Adrenal gland (tissue), 12 donors: ENCODE results near the gene IMPACT. TPM values are rescaled to one million over a fixed set of nuclear protein-coding genes. Genes with fewer than 3 reads are reported as not detected.

Experiments
- DNase-seq, 7 donors: peaks; one replicate each; pipeline ENCODE4 v3.0.0-alpha.2; 2019 to 2020
- H3K27ac ChIP-seq, 5 donors: fragments of 200-600 bp; sonication (generic) in 4 of 5; 1 replicate in 3 of 5; 2 replicates in 2 of 5; pipeline versions ENCODE4 v1.5.1 to v1.8.0; 2016 to 2020; ENCODE audit warnings: mild to moderate bottlenecking in 1 of 5
- H3K27me3 ChIP-seq: fragments of 200-600 bp; 2 replicates; pipeline ENCODE4 v1.8.0; 2021
- H3K36me3 ChIP-seq, 2 donors: fragments of 200-600 bp; replicated peaks in 1 of 2; 1 replicate in 1 of 2; 2 replicates in 1 of 2; pipeline versions ENCODE4 v1.5.1 to v1.8.0; 2018 to 2022
- H3K4me1 ChIP-seq, 2 donors: fragments of 200-600 bp; replicated peaks in 1 of 2; 1 replicate in 1 of 2; 2 replicates in 1 of 2; pipeline versions ENCODE4 v1.5.1 to v1.8.0; 2018 to 2021
- H3K4me3 ChIP-seq, 4 donors: fragments of 200-600 bp; sonication (generic) in 3 of 4; one replicate each; pipeline ENCODE4 v1.5.1; 2016 to 2018
- H3K9me3 ChIP-seq, 3 donors: fragments of 200-600 bp; sonication (generic) in 1 of 3; replicated peaks in 1 of 3; 1 replicate in 2 of 3; 2 replicates in 1 of 3; pipeline versions ENCODE4 v1.5.1 to v1.8.0; 2016 to 2021
- POLR2A ChIP-seq, 2 donors: fragments of 450-650 bp; IDR thresholded peaks; one replicate each; pipeline ENCODE4 v1.6.1; 2017; ENCODE audit warnings: antibody characterized with exemption in 2 of 2, mild to moderate bottlenecking in 2 of 2, moderate library complexity in 1 of 2
- WGBS, 4 donors: extraction: QIAGEN DNeasy Blood & Tissue Kit in 2 of 4; methylation state at CpG; one replicate each; pipeline versions ENCODE4 v1.1.5 to v1.1.7; 2013 to 2017; 5-methylcytosine and 5-hydroxymethylcytosine counted together
- intact Hi-C, 2 donors: fragments of 100-400 bp; cut with DNase I; formaldehyde crosslinking; loops; one replicate each; pipeline versions ENCODE4 v1.14.1 to v1.15.0; 2022 to 2023
- polyA plus RNA-seq, 3 donors: library from polyadenylated mRNA; stranded (reverse); fragments of 200-250 nt in 2 of 3; fragments of 350-450 nt in 1 of 3; fragmentation: Illumina TruSeq in 1 of 3; extraction: RNeasy Lipid Tissue Mini Kit (QIAGEN cat#74804) in 1 of 3; gene quantifications; one replicate each; pipeline ENCODE4 v1.2.3, GENCODE V29; 2013 to 2014
- total RNA-seq, 9 donors: library from RNA; depleted of rRNA in 4 of 9; stranded (reverse); fragments of >200 nt in 4 of 9; fragments of 120-200 nt in 1 of 9; fragmentation: NEBNext Ultra II Directional in 1 of 9; extraction: Animal tissue kit (Norgen Biotek cat#: 25700) in 1 of 9; gene quantifications; one replicate each; pipeline versions ENCODE4 v1.1.0 to v1.2.4, GENCODE V29; 2013 to 2023
- TF ChIP-seq, protein P1 (sequence below), 6 experiments: fragments of 450-650 bp in 4 of 6; fragments of 200-600 bp in 2 of 6; sonication (generic) in 1 of 6; IDR thresholded peaks; 1 replicate in 5 of 6; 2 replicates in 1 of 6; pipeline versions ENCODE4 v1.5.1 to v1.8.0; 2016 to 2021; ENCODE audit warnings: antibody characterized with exemption in 6 of 6, mild to moderate bottlenecking in 2 of 6, moderate library complexity in 1 of 6
- donor health status: healthy with polysubstance abuse.
- donor health status: Bipolar disorder and iron deficiency.
- donor health status: DM: yes; HTN: yes; CAD: no.
- donor health status: DM: no; HTN: no; CAD: no.
- donor health status: DM: no; HTN: no; CAD: no.
- donor health status: DM: yes; HTN: yes; CAD: no.

IMPACT gene
- total and polyA plus RNA-seq, 12 donors, result 16.2 to 60.5 (median 44.7) TPM

DNA sequence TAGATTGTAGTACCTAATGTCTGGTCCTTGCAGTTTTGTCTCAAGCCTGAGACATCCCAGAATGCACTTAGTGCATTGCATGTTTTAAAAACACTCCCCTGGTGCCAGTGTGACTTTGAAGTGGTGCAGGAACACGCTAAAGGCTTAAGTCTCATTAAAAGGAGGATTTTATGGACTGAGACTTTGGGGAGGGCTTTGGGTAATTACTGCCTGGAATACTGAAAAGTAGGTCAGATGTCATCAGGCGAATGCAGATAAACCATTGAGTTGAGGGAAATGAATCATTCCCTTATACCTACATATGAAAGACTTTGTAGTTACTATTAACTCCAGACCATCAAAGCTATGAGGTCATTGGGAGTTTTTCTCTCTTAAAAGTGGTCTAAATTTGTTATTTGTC is 25.9 kb upstream of the IMPACT start:
- 67 to 79% (median 72%) methylated on average over 2 of the region's 2 CpGs for WGBS, 4 donors
- H3K4me1 ChIP-seq, result peaks cover 4 to 10% of the 10 kb centered on the region in 2 donors
- H3K36me3 ChIP-seq, result no peaks in the 10 kb centered on the region
- no peaks in the 10 kb centered on the region for H3K9me3 ChIP-seq
- no peaks in the 10 kb centered on the region for H3K27me3 ChIP-seq
- H3K4me3 ChIP-seq, result no peak overlapping the region
- intact Hi-C loops, result no loop called here
- TF ChIP-seq POLR2A (IDR thresholded peaks at IDR 0.05), result no peak
- TF ChIP-seq, protein P1, sequence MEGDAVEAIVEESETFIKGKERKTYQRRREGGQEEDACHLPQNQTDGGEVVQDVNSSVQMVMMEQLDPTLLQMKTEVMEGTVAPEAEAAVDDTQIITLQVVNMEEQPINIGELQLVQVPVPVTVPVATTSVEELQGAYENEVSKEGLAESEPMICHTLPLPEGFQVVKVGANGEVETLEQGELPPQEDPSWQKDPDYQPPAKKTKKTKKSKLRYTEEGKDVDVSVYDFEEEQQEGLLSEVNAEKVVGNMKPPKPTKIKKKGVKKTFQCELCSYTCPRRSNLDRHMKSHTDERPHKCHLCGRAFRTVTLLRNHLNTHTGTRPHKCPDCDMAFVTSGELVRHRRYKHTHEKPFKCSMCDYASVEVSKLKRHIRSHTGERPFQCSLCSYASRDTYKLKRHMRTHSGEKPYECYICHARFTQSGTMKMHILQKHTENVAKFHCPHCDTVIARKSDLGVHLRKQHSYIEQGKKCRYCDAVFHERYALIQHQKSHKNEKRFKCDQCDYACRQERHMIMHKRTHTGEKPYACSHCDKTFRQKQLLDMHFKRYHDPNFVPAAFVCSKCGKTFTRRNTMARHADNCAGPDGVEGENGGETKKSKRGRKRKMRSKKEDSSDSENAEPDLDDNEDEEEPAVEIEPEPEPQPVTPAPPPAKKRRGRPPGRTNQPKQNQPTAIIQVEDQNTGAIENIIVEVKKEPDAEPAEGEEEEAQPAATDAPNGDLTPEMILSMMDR (IDR thresholded peaks at IDR 0.05), result no peak
- no peak for DNase-seq
- no peak overlapping the region for H3K27ac ChIP-seq

DNA sequence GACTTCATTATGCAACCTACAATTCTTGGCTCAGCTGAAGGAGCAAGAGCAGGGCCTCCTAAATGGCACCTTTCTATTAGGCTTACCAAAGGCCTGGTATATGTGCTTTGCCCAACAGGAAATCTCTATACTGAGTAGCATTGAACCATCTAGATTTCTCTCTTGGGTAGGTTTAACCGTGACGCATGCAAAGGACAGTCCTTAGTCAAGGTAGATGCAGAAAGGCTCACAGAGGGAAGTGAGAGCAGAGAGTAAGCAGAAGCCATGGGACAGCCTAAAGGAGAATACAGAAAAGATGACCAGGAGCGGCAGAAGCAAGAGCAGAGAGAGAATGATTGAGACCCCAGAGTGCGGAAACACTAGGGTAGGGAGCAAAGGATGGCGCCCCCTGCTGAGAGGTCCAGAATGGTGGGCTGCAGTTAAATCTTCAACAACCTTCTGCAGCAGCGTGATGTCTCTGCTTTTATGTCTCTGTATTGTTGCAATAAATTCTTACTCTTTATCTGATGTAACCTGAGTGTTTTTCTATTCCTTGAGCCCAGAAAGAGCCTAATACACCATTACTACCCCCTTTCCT is 24.2 kb upstream of the IMPACT start:
- H3K27ac ChIP-seq, result no peak overlapping the region
- H3K9me3 ChIP-seq, result no peaks in the 10 kb centered on the region
- DNase-seq, result no peak
- TF ChIP-seq POLR2A (IDR thresholded peaks at IDR 0.05), result no peak
- TF ChIP-seq, protein P1 (IDR thresholded peaks at IDR 0.05), result peak in 1 of 6 experiments; percentile 13
- WGBS, 4 donors, result 77 to 80% (median 79%) methylated on average over 6 of the region's 6 CpGs
- peaks cover 0 to 4% of the 10 kb centered on the region in 2 donors for H3K4me1 ChIP-seq
- H3K36me3 ChIP-seq, result no peaks in the 10 kb centered on the region
- no peak overlapping the region for H3K4me3 ChIP-seq
- no peaks in the 10 kb centered on the region for H3K27me3 ChIP-seq
- intact Hi-C loops, result no loop called here

DNA sequence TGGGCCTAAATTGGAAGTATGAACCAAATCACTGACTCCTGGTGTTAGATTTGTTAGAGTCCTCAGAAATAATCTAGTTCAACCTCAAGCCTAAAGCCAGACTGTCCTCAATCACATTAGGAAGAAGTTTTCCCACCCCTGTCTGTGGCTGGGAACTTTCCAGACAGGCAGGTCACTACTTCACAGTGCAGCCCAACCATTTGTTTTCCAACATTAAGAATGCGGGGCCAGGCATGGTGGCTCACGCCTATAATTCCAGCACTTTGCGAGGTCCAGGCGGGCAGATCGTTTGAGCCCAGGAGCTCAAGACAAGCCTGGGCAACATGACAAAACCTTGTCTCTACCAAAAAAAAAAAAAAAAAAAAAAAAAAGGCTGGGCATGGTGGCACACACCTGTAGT is 23.4 kb upstream of the IMPACT start:
- no peak for DNase-seq
- no peak for TF ChIP-seq POLR2A (IDR thresholded peaks at IDR 0.05)
- TF ChIP-seq, protein P1 (IDR thresholded peaks at IDR 0.05), result no peak
- Histone ChIP-seq H3K4me3 (no peak overlapping the region), H3K9me3 (no peaks in the 10 kb centered on the region), H3K4me1 (peaks cover 0 to 3% of the 10 kb centered on the region in 2 donors), H3K27me3 (no peaks in the 10 kb centered on the region), H3K36me3 (no peaks in the 10 kb centered on the region), H3K27ac (no peak overlapping the region)
- intact Hi-C loops, result no loop called here
- 73 to 91% (median 81%) methylated on average over 5 of the region's 5 CpGs for WGBS, 4 donors

DNA sequence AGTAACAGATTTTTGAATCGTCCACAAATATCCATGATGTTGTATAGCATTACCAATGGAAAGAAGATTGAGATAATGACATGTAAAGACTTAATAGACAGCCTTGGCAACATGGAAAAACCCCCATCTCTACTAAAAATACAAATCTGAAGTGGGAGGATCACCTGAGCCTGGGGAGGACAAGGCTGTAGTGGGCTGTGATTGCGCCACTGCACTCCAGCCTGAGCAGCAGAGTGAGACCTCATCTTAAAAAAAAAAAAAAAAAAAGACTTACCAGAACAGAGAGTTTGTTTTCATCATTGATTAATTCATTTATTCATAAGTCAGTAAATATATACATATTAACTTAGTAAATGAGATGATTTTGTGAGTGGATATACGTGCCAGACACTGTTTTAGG is 21.9 kb upstream of the IMPACT start:
- H3K9me3 ChIP-seq, result no peaks in the 10 kb centered on the region
- 72 to 83% (median 80%) methylated on average over 3 of the region's 3 CpGs for WGBS, 4 donors
- no peak overlapping the region for H3K4me3 ChIP-seq
- peaks cover 9% of the 10 kb centered on the region for H3K27me3 ChIP-seq
- intact Hi-C loops, result no loop called here
- no peak for DNase-seq
- H3K36me3 ChIP-seq, result no peaks in the 10 kb centered on the region
- no peak for TF ChIP-seq POLR2A (IDR thresholded peaks at IDR 0.05)
- TF ChIP-seq, protein P1 (IDR thresholded peaks at IDR 0.05), result no peak
- no peak overlapping the region for H3K27ac ChIP-seq
- H3K4me1 ChIP-seq, result no peaks in the 10 kb centered on the region
